HG03159 (cell line): ENCODE data around the gene ATAD3B.
"Not testable (repeated sequence)": the region's sequence is repeated elsewhere in the genome, so short reads cannot be mapped to it uniquely, and the experiment has no call there.

Source experiments
- ATAC-seq: cut with Tn5 transposase; IDR thresholded peaks from one replicate; pipeline ENCODE4 v1.9.1; 2021; ENCODE audit warnings: mild to moderate bottlenecking, moderate library complexity; ENCODE audit not compliant: unreplicated experiment

Gene ATAD3B

GRCh38 chr1:1471389-1472052 lies at the start of gene ATAD3B:
TSS of gene ATAD3B (plus strand) at chr1:1471765. CDS start at chr1:1471885, 120 bp downstream.
- peak; percentile 89 for ATAC-seq

DNA sequence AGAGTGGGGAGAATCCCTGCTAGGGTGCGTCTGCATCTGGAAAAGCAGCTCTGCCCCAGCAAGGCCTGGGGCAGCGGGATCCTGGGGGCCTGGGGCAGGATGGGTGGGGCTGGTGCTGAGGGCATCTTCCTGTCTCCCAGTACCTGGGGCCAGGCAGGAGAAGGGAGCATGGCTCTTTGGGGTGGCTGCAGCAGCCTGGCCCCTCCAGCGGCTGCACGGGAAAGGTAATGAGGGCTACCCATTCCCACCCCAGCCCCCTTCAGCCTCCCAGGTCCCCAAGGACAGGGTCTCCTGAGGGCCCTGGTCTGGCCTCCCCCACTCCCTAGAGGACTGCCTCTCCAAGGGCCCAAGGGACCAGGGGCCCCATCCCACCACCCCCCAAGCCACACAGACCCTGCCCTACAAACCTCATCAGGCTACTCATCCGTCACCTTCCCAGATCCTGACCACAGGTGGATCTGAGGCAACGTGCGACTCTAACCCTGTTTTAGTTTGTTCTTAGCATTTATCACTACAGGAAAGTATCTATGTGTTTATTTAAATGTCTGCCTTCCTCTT lies 49.6 kb upstream of the ATAD3B start:
- no peak for ATAC-seq

DNA sequence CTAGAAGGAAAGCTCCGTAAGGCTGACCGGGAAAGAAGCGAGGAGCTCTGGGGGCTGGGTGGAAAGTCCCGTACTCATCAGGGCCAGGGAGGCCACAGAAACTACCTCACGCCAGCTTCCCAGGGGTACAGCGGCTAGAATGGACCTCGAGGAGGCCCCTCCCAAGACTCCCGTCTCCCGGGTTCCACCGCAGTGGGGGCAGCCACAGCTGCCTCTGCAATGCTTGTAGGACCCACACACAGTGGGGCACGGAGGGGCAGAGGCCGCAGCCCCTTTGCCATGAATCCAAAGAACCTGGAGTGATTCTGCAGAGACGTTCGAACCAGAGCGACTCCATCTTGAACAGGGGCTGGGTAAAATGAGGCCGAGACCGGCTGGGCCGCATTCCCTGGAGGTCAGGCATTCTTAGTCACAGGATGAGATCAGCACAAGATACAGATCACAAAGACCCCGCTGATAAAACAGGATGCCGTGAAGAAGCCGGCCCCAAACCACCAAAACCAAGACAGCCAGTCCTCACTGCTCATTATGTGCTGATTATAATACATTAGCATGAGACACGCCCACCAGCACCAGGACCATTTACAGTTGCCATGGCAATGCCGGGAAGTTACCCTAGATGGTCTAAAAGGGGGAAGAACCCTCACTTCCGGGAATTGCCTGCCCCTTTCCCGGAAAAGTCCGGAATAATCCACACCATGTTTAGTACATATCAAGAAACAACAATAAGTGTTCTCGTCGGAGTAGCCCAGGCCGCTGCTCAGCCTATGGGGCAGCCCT lies 48.9 kb upstream of the ATAD3B start:
- ATAC-seq: no peak

DNA sequence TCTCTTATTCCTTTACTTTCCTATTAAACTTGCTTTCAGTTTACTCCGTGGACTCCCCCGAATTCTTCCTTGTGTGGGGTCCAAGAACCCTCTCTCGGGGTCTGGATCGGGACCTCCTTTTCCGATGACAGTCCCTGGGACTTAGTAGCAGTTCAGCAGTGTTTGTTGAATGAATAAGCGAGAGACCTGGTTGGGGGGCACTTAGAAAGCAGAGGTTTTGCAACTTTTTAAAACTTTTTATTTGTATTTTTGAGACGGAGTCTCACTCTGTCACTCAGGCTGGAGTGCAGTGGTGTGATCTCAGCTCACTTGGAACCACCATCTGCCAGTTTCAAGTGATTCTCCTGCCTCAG lies 48.3 kb upstream of the ATAD3B start:
- ATAC-seq: no peak

DNA sequence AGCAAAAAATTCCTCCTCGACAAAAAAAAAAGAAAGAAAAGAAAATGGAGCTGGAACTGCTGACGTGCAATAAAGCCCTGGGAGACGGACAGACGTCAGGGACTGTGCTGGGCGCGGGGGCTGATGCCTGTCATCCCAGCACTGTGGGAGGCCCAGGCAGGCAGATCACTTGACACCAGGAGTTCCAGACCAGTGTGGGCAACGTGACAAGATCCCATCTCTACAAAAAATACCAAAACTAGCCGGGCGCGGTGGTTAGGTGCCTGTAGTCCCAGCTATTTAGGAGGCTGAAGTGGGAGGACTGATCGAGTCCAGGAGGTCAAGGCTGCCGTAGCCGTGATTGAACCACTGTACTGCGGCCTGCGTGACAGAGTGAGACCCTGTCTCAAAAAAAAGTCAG lies 46.9 kb upstream of the ATAD3B start:
- ATAC-seq: no peak

- no peak for ATAC-seq
Measured at GRCh38 chr1:1425426-1425752, 46.2 kb upstream of the ATAD3B start.

DNA sequence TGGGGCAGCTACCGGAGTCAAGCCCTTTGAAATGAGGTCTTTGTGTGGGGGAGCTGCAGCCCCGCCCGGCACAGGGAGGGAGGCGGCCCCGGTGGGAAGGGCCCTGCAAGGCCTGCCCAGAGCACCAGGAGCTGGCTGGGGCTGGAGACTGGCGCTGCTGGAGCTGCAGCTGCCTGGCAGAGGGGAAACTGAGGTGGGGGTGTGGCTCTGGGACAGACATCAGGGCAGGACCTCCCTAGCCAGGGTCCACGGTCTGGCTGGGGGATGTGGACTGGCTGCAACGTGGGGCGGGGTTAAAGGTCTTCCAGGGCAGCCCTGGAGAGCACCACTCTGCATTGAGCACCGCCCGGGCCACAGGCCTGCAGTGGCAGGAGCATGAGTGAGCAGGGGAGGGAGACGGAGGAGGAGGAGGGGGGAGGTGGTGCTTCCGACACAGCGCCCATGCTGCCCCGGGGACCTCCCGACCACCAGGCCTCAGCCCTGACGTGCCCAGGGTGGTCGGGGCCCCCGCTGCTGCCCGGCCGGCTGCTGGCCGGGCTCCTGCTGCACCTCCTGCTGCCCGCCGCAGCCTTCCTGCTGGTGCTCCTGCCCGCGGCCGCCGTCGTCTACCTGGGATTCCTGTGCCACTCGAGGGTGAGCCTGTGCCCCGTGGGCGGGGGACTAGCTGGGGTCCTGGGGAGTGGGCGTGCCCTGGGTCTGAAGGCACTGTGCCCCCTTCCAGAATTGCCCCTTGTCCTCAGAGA lies 45.6 kb upstream of the ATAD3B start:
- ATAC-seq: no peak

DNA sequence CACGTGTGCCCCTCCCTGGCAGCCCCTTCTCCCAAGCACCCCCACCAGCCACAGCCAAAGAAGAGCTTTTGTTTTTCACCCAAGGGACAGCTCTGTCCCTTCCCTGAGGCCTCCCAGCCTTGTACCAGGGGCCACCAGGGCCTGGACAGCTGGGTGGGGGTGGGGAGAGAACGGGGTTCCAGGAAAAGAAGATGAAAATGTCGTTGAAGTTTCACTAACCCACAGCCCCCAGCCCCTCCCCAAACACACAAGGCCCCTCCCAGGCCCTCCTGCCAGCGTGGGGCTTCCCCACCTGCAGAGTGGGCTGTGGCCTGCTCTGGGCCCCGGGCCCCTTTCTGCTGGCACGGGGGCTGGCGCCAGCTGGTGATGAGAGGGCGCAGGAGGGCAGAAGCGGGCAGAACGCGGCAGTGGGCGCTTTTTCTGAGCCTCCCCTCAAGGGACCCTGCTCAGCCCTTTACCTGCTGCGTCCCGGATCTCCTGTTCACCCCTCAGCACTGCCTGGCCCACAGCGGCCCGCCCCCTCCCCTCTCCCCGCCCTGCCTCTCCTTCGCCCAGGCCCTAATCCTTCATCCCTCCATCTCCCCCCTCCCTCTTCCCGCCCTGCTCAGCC lies 45.0 kb upstream of the ATAD3B start:
- no peak for ATAC-seq

DNA sequence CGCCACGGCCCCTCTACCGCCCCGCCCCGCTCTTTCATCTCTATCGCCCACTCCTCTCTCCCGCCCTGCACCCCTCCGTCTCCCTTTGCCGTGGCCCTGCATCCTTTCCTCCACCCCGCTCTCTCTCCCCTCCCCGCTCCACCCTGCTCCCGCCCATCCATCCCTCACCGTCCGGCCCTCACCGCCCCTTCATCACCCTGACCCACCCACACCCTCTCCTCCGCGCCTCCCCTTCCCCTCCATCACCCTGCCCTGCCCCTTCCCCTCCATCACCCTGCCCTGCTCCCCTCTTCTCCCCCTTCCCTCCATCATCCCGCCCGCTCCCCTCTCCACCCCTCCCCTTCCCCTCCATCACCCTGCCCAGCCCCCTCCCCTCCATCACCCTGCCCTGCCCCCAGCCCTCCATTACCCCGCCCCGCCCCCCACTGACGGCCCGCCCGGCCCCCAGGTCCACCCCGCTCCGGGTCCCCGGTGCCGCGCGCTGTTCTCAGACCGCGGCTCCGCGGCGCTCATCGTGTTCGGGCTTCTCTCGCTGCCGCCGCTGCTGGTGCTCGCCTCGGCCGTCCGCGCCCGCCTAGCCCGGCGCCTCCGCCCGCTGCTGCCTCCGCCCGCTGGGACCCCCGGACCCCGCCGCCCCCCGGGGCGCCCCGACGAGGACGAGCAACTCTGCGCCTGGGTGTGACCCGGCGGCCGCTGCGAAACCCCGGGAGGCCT lies 44.3 kb upstream of the ATAD3B start:
- ATAC-seq: no peak

GRCh38 chr1:1427820-1428148 lies 43.8 kb upstream of the ATAD3B start:
- ATAC-seq: no peak

DNA sequence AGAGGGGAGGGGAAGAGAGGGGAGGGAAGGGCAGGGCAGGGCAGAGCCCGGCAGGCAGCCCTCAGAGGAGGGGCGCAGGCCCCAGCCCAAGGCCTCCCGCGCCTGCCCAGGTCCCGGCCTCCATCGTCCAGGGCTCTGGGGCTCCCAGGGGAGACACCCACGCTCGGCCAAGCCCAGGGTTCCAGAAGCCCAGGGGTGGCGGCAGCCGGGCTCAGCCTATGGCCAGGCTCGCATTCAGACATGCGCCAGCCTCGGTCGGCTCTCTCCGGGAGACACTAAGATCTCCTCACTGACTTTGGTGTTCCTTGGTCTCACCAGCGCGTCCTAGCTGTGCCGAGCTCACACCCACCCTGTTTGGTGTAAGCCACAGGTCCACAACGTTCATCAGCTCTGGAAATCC lies 43.4 kb upstream of the ATAD3B start:
- ATAC-seq: no peak

DNA sequence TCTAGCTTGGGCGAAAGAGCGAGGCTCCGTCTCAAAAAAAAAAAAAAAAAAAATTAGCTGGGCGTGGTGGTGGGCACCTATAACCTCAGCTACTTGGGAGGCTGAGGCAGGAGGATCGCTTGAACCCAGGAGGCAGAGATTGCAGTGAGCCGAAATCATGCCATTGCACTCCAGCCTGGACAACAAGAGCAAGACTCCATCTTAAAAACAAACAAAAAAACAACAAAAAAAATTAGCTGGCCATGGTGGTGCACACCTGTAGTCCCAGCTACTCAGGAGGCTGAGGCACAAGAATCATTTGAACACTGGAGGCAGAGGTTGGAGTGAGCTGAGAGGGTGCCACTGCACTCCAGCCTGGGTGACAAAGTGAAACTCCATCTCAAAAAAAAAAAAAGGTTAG lies 42.6 kb upstream of the ATAD3B start:
- not testable (repeated sequence) for ATAC-seq

GRCh38 chr1:1429671-1430073 lies 41.9 kb upstream of the ATAD3B start:
- no peak for ATAC-seq

DNA sequence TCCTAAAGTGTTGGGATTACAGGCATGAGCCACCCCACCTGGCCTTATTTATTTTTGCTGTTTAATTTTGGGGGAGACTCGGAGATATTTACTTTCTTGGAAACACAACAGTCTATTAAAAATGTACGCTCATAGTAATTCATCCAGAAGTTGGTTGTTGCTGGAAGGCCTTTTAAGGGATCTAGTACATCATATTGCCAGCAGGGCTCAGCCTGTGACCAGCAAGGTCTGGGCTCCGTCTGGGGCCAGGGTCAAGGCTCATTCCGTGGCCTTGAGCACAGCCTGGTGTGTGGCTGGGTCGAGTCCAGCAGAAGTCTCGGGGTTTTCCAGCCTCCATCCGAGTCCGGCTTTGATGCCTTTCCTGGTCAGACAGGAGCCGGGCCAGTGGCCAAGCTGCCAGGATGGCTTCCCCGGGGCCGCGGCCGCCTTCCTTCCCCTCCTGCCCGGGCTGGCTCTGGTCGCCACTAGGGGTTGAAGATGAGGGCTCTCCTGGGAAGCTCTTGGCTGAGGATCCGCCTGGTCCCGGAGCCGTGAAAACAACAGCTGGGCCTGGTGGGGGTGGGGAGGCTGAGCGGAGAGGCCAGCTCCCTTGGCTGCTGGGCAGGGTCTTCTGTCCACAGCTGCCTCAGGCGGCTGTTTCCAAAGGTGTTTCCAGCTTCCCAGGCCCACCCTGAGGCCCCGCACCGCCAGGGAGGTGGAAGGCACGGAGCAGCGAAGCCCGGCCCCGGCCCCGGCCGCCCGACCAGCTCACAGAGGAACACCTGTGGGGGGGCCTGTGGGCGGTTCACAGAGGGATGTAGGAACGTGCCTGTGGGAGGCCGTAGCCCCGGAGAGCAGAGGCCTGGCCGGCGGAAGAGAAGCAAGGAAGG lies 41.2 kb upstream of the ATAD3B start:
- no peak for ATAC-seq

DNA sequence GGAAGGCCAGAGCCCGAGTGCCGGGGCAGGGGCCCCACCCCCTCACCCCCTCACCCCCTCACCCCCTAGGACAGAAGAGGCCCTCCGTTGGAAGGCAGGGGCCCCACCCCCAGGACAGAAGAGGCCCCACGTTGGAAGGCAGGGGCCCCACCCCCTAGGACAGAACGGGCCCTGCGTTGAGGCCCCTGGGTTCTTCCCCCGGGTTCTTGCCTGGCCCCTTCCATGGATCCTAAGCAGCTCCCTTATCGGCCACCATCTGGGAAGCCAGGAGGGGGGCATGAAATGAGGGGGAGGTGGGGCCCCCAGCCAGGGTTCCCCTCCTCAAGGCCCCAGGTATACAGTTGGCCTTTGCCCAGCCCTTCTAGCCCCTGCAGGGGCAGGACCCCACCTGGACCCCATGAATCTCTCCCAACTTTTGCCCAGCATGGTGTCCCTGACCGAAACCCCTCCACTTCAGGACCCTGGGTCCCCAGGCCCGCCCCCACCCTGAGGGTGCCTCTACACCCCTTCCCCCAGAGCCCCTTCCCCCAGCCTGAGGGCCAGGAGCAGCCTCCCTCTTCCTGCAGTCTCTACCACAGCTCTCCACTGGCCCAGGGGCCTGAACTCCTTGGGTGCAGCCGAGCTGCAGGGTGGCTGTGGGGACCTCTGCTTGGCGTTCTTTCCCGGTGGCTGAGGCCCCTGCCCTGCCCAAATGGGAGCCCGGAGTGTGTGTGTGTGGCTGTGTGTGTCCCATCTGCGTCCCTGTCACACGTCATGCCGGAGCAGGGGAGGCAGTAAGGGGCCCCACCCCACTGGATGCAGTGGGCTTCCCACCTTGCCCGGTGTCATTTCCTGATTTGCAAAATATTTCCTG lies 40.3 kb upstream of the ATAD3B start:
- no peak for ATAC-seq

DNA sequence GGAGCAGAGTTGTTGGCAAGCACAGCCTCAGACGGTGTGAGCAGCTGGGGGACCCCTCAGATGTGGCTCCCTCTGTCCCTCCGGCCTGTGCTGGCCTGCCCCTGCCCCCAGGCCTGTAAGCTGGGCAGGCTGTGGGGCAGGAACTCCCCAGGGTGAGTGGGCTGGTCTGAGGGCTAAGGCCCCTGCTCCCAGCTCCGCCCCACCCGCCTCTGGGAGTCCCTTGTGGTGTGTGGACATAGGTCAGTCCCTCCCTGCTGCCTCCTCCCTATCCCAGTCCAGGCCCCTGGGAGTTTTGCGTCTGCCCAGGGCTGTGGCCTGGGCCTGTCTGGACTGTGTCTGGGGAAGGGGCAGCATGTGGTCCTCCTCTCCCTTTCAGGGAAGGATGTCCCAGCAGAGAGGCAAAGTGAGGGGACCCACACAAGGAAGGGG lies 39.7 kb upstream of the ATAD3B start:
- ATAC-seq: no peak

DNA sequence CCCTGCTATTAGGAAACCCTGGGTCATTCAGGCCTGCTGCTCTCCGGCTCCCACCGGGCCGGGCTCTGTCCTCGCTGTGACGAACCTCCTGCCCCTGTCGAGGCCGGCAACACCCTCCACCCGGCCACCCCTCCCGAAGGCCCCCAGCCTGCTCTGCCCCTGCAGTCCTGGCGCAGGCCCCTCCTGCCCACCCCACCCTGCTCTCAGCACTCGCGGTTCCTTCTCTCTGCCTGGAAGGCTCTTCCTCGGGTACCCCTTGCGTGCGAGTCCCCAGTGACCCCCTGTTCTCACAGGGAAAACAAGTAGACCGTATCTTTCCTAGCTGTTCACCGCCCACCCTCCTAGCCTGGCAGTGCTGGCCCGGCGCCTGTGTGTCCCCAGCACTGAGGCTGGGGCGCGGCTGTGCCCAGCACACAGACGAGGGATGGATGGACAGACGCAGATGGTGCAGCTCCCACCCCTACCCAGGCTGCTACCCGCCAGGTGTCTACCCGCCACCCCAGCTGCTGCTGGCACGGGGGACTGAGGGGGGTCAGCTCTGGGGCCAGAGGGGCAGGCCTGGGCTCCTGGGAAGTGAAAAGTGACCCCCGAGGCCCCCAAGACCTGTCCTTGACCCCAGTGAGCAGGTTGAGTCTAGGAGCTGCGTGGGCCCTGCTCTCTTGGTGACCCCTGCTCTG lies 39.2 kb upstream of the ATAD3B start:
- ATAC-seq: no peak
